Osteoblast (primary cell): ENCODE measurements around the gene TM9SF3. TPM values are rescaled to one million over a fixed set of nuclear protein-coding genes. Genes with fewer than 3 reads are reported as not detected.
A peak's percentile ranks its signal among the peaks of the same experiment; 100 is the strongest.

Experiments used
- DNase-seq: peaks from one replicate; pipeline ENCODE4 v3.0.0; 2011; ENCODE audit warnings: low spot score, mixed read lengths; ENCODE audit not compliant: insufficient read length; ENCODE audit errors: missing footprints
- H2AFZ ChIP-seq: 2 replicates; pipeline ENCODE4 v1.6.0; 2011; ENCODE audit warnings: mild to moderate bottlenecking, low read length
- H3K27ac ChIP-seq: 2 replicates; pipeline ENCODE4 v1.5.1; 2011; ENCODE audit warnings: mild to moderate bottlenecking, low read depth, low read length, moderate library complexity
- H3K27me3 ChIP-seq: 2 replicates; pipeline ENCODE4 v1.6.0; 2012; ENCODE audit warnings: mild to moderate bottlenecking, control low read depth, inconsistent platforms, low read length, moderate library complexity; ENCODE audit not compliant: insufficient read depth
- H3K36me3 ChIP-seq: 2 replicates; pipeline ENCODE4 v1.5.1; 2011; ENCODE audit warnings: mild to moderate bottlenecking, low read length, control low read depth, moderate library complexity; ENCODE audit not compliant: insufficient read depth
- H3K4me1 ChIP-seq: 2 replicates; pipeline ENCODE4 v1.5.1; 2011; ENCODE audit warnings: mild to moderate bottlenecking, low read length, control low read depth, moderate library complexity; ENCODE audit not compliant: insufficient read depth
- H3K4me2 ChIP-seq: 2 replicates; pipeline ENCODE4 v1.6.0; 2011; ENCODE audit warnings: mild to moderate bottlenecking, low read length; ENCODE audit not compliant: insufficient read depth
- H3K4me3 ChIP-seq: fragments of 200-600 bp; sonication (generic); 3 replicates; pipeline ENCODE4 v1.5.1; 2012; ENCODE audit warnings: mild to moderate bottlenecking, low read length, inconsistent platforms; ENCODE audit not compliant: insufficient read depth
- H3K79me2 ChIP-seq: 2 replicates; pipeline ENCODE4 v1.6.0; 2012; ENCODE audit warnings: mild to moderate bottlenecking, low read length, control low read depth, inconsistent platforms; ENCODE audit not compliant: insufficient read depth
- H3K9me3 ChIP-seq: 2 replicates; pipeline ENCODE4 v1.5.1; 2011; ENCODE audit warnings: low read depth, low read length, control low read depth
- H4K20me1 ChIP-seq: 2 replicates; pipeline ENCODE4 v1.6.0; 2012; ENCODE audit warnings: mild to moderate bottlenecking, low read length, control low read depth; ENCODE audit not compliant: insufficient read depth
- total RNA-seq: library from RNA; depleted of rRNA; stranded (reverse); fragments of >200 nt; gene quantifications from 2 replicates; pipeline ENCODE4 v1.2.3, GENCODE V29; 2012
- TF ChIP-seq, protein P1 (sequence below): IDR thresholded peaks from 2 replicates; pipeline ENCODE4 v1.5.1; 2011; ENCODE audit warnings: mild to moderate bottlenecking, low read depth, low read length, moderate library complexity; ENCODE audit errors: extremely low read depth

The TM9SF3 gene
- total RNA-seq, 1 donor, result 124 TPM

DNA sequence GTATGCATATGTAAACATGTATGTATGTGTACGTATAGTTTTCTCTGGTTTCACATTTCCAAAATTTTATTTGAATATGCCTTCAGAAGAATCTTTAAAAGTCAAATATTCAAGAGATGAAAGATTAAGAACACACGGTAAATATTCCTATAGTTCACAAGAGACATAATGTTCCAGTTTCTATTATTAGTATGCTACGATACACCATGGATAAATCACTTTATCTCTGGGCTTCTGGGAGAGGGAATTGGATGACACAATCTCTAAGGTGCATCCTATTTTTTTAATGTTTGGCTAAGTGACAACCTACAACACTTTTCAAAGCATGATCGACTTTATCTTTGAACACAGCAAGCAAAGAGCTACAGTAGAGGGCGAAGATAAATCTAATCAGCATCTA lies 13.8 kb downstream of the TM9SF3 start:
- Histone ChIP-seq H3K79me2 (peaks cover 98% of the 10 kb centered on the region), H3K4me2 (no peak overlapping the region), H4K20me1 (peaks cover 54% of the 10 kb centered on the region), H3K27ac (no peak overlapping the region), H3K27me3 (no peaks in the 10 kb centered on the region), H3K4me3 (no peak overlapping the region), H3K4me1 (no peaks in the 10 kb centered on the region), H2AFZ (no peak overlapping the region), H3K9me3 (no peaks in the 10 kb centered on the region), H3K36me3 (peaks cover 7% of the 10 kb centered on the region)
- DNase-seq, result no peak
- TF ChIP-seq, protein P1, sequence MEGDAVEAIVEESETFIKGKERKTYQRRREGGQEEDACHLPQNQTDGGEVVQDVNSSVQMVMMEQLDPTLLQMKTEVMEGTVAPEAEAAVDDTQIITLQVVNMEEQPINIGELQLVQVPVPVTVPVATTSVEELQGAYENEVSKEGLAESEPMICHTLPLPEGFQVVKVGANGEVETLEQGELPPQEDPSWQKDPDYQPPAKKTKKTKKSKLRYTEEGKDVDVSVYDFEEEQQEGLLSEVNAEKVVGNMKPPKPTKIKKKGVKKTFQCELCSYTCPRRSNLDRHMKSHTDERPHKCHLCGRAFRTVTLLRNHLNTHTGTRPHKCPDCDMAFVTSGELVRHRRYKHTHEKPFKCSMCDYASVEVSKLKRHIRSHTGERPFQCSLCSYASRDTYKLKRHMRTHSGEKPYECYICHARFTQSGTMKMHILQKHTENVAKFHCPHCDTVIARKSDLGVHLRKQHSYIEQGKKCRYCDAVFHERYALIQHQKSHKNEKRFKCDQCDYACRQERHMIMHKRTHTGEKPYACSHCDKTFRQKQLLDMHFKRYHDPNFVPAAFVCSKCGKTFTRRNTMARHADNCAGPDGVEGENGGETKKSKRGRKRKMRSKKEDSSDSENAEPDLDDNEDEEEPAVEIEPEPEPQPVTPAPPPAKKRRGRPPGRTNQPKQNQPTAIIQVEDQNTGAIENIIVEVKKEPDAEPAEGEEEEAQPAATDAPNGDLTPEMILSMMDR, result no peak

DNA sequence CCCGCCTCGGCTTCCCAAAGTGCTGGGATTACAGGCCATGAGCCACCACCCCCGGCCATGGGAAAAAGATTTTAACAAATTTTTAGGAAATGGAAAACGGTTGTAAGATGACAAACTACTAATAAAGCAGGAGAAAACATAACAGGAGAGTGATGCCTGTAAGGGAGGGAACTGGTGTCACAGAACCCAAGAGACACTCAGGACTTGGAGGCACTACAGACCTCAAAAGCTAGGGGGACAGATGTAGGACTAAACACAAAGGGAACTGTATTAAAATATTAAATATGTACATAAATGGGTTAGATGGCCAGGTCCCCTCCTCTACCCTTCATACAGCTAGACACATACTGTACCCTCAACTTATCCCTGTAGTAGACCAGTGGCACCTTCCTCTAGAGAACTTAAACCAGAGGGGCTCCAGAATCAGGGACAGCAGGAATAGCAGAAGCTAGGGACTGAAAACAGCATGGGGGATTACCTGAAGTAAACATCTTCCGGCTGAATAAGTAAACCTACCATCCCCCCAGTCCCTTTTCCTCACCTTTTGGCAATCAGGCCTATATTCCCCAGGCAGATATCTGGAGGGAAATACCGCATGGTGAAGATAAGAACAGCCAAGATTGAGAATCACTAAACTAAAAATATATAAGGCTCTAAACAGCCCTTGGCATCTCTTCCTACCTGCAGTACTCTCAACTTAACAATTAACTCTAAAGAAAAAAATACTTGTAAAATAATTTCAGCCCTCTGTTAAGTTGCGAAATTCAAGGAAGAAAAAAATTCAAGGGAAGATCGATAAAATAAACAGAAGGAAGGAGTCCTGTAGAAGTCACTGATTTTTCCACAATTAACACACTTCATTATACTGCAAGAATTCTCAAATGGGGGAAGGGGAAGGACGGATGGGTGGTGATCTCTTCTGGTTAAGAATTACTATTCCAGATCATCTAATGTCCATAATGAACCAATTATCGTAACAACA lies 15.5 kb downstream of the TM9SF3 start:
- Histone ChIP-seq H3K9me3 (no peaks in the 10 kb centered on the region), H3K79me2 (peaks cover 98% of the 10 kb centered on the region), H3K27me3 (no peaks in the 10 kb centered on the region), H3K4me2 (no peak overlapping the region), H3K4me1 (no peaks in the 10 kb centered on the region), H3K36me3 (peaks cover 1% of the 10 kb centered on the region), H2AFZ (no peak overlapping the region), H3K4me3 (no peak overlapping the region), H4K20me1 (peaks cover 47% of the 10 kb centered on the region), H3K27ac (no peak overlapping the region)
- DNase-seq, result no peak
- TF ChIP-seq, protein P1, result no peak

- H3K27ac ChIP-seq, result no peak overlapping the region
- no peak overlapping the region for H3K4me2 ChIP-seq
- DNase-seq, result no peak
- H4K20me1 ChIP-seq, result peaks cover 50% of the 10 kb centered on the region
- no peak overlapping the region for H3K4me3 ChIP-seq
- no peak overlapping the region for H2AFZ ChIP-seq
- no peaks in the 10 kb centered on the region for H3K4me1 ChIP-seq
- H3K27me3 ChIP-seq, result no peaks in the 10 kb centered on the region
- TF ChIP-seq, protein P1, result no peak
- H3K79me2 ChIP-seq, result peaks cover 97% of the 10 kb centered on the region
- no peaks in the 10 kb centered on the region for H3K36me3 ChIP-seq
- H3K9me3 ChIP-seq, result no peaks in the 10 kb centered on the region
Observed at GRCh38 chr10:96570511-96570910, 16.3 kb downstream of the TM9SF3 start.

DNA sequence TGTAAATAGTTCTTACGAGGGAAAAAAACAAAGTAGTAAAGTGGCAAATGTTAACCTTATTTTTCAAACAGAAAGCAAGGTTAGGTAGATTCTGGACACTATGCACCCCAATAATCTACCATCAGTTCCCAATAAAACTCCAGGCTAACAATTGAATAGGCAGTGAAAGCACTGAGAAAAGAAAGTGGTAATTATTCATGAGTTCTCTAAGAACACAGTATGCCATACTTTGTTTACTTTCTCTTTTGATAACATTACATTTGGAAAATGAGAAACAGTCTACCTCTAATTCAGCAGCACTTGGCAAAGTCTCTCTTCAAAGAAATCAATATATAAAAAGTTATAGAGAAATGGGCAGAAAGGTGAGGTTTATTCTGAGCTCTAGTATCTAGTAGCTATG lies 18.4 kb downstream of the TM9SF3 start:
- TF ChIP-seq, protein P1, result no peak
- Histone ChIP-seq H3K4me1 (no peaks in the 10 kb centered on the region), H3K4me2 (peak overlapping the region; percentile 24), H3K79me2 (peaks cover 98% of the 10 kb centered on the region), H4K20me1 (peaks cover 65% of the 10 kb centered on the region), H2AFZ (no peak overlapping the region), H3K36me3 (peaks cover 6% of the 10 kb centered on the region), H3K4me3 (no peak overlapping the region), H3K27me3 (no peaks in the 10 kb centered on the region), H3K9me3 (no peaks in the 10 kb centered on the region), H3K27ac (no peak overlapping the region)
- no peak for DNase-seq
